HEK293 (cell line): Measurements from ENCODE around the gene ATP13A2.

Experiments used
- CTCF ChIA-PET: fragments of 350-600 bp; formaldehyde crosslinking; extraction: SDS; loops from one replicate; lab custom pipeline; 2021; ENCODE audit warnings: antibody characterized with exemption; lab: Yijun Ruan, JAX
- POLR2A ChIA-PET: fragments of 300-600 bp; formaldehyde crosslinking; extraction: SDS; loops from one replicate; lab custom pipeline; 2020; ENCODE audit warnings: antibody characterized with exemption, inconsistent platforms; lab: Yijun Ruan, JAX
- H3K27ac ChIP-seq: fragments of 200-500 bp; sonication (Bioruptor generic); 2 replicates; pipeline ENCODE4 v1.5.1; 2014; ENCODE audit warnings: low read depth, low read length, control low read depth, inconsistent platforms; ENCODE audit errors: extremely low read depth
- H3K36me3 ChIP-seq, 2 experiments: fragments of 200-500 bp in 1 of 2; sonication (Bioruptor generic) in 1 of 2; 1 replicate in 1 of 2; 2 replicates in 1 of 2; pipeline ENCODE4 v1.5.1; 2014 to 2017; ENCODE audit warnings: inconsistent platforms in 2 of 2, low read length in 2 of 2; ENCODE audit not compliant: control insufficient read depth in 2 of 2, insufficient read depth in 1 of 2
- H3K4me1 ChIP-seq: fragments of 200-500 bp; sonication (Bioruptor generic); 2 replicates; pipeline ENCODE4 v1.5.1; 2014; ENCODE audit warnings: mild to moderate bottlenecking, low read length, inconsistent platforms; ENCODE audit not compliant: control insufficient read depth, insufficient read depth
- H3K4me3 ChIP-seq: 2 replicates; pipeline ENCODE4 v1.5.1; 2011; ENCODE audit warnings: low read depth, mild to moderate bottlenecking, control low read depth, low read length, moderate library complexity
- H3K9me3 ChIP-seq: fragments of 200-500 bp; sonication (Bioruptor generic); 2 replicates; pipeline ENCODE4 v1.5.1; 2014; ENCODE audit warnings: low read depth, low read length, inconsistent platforms; ENCODE audit not compliant: control insufficient read depth, insufficient read depth
- CTCF ChIP-seq: fragments of 450-650 bp; formaldehyde crosslinking; IDR thresholded peaks from 2 replicates; pipeline ENCODE4 v1.5.1; 2016; ENCODE audit warnings: missing biosample characterization, missing genetic modification characterization
- GLIS1 ChIP-seq: fragments of 450-650 bp; formaldehyde crosslinking; IDR thresholded peaks from 2 replicates; pipeline ENCODE4 v1.5.1; 2016; ENCODE audit warnings: missing biosample characterization, missing genetic modification characterization
- GLIS2 ChIP-seq: fragments of 450-650 bp; formaldehyde crosslinking; IDR thresholded peaks from 2 replicates; pipeline ENCODE4 v1.5.1; 2016; ENCODE audit warnings: missing biosample characterization, missing genetic modification characterization
- HIC1 ChIP-seq: fragments of 450-650 bp; formaldehyde crosslinking; IDR thresholded peaks from 2 replicates; pipeline ENCODE4 v1.5.1; 2016; ENCODE audit warnings: missing biosample characterization, missing genetic modification characterization
- HOXD13 ChIP-seq: sonication (generic); formaldehyde crosslinking; IDR thresholded peaks from 2 replicates; pipeline ENCODE4 v1.8.0; 2022; ENCODE audit warnings: missing genetic modification reagents, borderline replicate concordance
- OVOL3 ChIP-seq: fragments of 450-650 bp; formaldehyde crosslinking; IDR thresholded peaks from 2 replicates; pipeline ENCODE4 v1.5.1; 2016; ENCODE audit warnings: missing biosample characterization, missing genetic modification characterization
- SETDB1 ChIP-seq: IDR thresholded peaks from one replicate; pipeline ENCODE4 v1.6.1; 2017; ENCODE audit warnings: mild to moderate bottlenecking, low read length, moderate library complexity, mixed read lengths; ENCODE audit not compliant: insufficient read length
- SP3 ChIP-seq: fragments of 450-650 bp; formaldehyde crosslinking; IDR thresholded peaks from 2 replicates; pipeline ENCODE4 v1.5.1; 2016; ENCODE audit warnings: missing biosample characterization, missing genetic modification characterization
- YY2 ChIP-seq: fragments of 450-650 bp; formaldehyde crosslinking; IDR thresholded peaks from 2 replicates; pipeline ENCODE4 v1.5.1; 2016; ENCODE audit warnings: missing biosample characterization, missing genetic modification characterization
- ZBTB8A ChIP-seq: fragments of 450-650 bp; formaldehyde crosslinking; IDR thresholded peaks from 2 replicates; pipeline ENCODE4 v1.5.1; 2016; ENCODE audit warnings: missing biosample characterization, missing genetic modification characterization
- ZFP3 ChIP-seq: fragments of 450-650 bp; formaldehyde crosslinking; IDR thresholded peaks from 2 replicates; pipeline ENCODE4 v1.5.1; 2016; ENCODE audit warnings: low read depth, missing biosample characterization, missing genetic modification characterization
- ZFP41 ChIP-seq: fragments of 450-650 bp; formaldehyde crosslinking; IDR thresholded peaks from 2 replicates; pipeline ENCODE4 v1.5.1; 2016; ENCODE audit warnings: missing biosample characterization, missing genetic modification characterization, borderline replicate concordance
- ZFP69B ChIP-seq: fragments of 450-650 bp; formaldehyde crosslinking; IDR thresholded peaks from 2 replicates; pipeline ENCODE4 v1.5.1; 2016; ENCODE audit warnings: missing biosample characterization, missing genetic modification characterization
- ZNF16 ChIP-seq: fragments of 450-650 bp; formaldehyde crosslinking; IDR thresholded peaks from 2 replicates; pipeline ENCODE4 v1.5.1; 2016; ENCODE audit warnings: low read depth, missing biosample characterization, missing genetic modification characterization
- ZNF184 ChIP-seq: fragments of 450-650 bp; IDR thresholded peaks from 2 replicates; pipeline ENCODE4 v1.5.1; 2018; ENCODE audit warnings: missing biosample characterization, mild to moderate bottlenecking, missing genetic modification characterization
- ZNF2 ChIP-seq: fragments of 450-650 bp; formaldehyde crosslinking; IDR thresholded peaks from 2 replicates; pipeline ENCODE4 v1.5.1; 2016; ENCODE audit warnings: missing biosample characterization, missing genetic modification characterization
- ZNF248 ChIP-seq: fragments of 450-650 bp; formaldehyde crosslinking; IDR thresholded peaks from 2 replicates; pipeline ENCODE4 v1.5.1; 2017; ENCODE audit warnings: missing biosample characterization, missing genetic modification characterization
- ZNF266 ChIP-seq: fragments of 450-650 bp; formaldehyde crosslinking; IDR thresholded peaks from 2 replicates; pipeline ENCODE4 v1.5.1; 2016; ENCODE audit warnings: missing biosample characterization, missing genetic modification characterization, low read depth
- ZNF292 ChIP-seq: fragments of 450-650 bp; formaldehyde crosslinking; IDR thresholded peaks from 2 replicates; pipeline ENCODE4 v1.5.1; 2016; ENCODE audit warnings: low read depth, missing biosample characterization, missing genetic modification characterization, borderline replicate concordance
- ZNF341 ChIP-seq: fragments of 450-650 bp; formaldehyde crosslinking; IDR thresholded peaks from 2 replicates; pipeline ENCODE4; 2016; ENCODE audit warnings: low read depth, missing biosample characterization, missing genetic modification characterization
- ZNF366 ChIP-seq: fragments of 450-650 bp; formaldehyde crosslinking; conservative IDR thresholded peaks from 2 replicates; pipeline ENCODE4 v1.5.1; 2016; ENCODE audit warnings: missing biosample characterization, missing genetic modification characterization
- ZNF37A ChIP-seq: fragments of 450-650 bp; IDR thresholded peaks from 2 replicates; pipeline ENCODE4 v1.5.1; 2018; ENCODE audit warnings: missing biosample characterization, missing genetic modification characterization
- ZNF48 ChIP-seq: fragments of 450-650 bp; formaldehyde crosslinking; IDR thresholded peaks from 2 replicates; pipeline ENCODE4 v1.5.1; 2016; ENCODE audit warnings: missing biosample characterization, missing genetic modification characterization
- ZNF585B ChIP-seq: fragments of 450-650 bp; formaldehyde crosslinking; IDR thresholded peaks from 2 replicates; pipeline ENCODE4 v1.5.1; 2016; ENCODE audit warnings: missing biosample characterization, missing genetic modification characterization
- ZNF623 ChIP-seq: fragments of 450-650 bp; formaldehyde crosslinking; IDR thresholded peaks from 2 replicates; pipeline ENCODE4 v1.5.1; 2016; ENCODE audit warnings: missing biosample characterization, missing genetic modification characterization
- ZNF624 ChIP-seq: fragments of 450-650 bp; formaldehyde crosslinking; IDR thresholded peaks from 2 replicates; pipeline ENCODE4 v1.5.1; 2017; ENCODE audit warnings: missing biosample characterization, missing genetic modification characterization
- ZNF704 ChIP-seq: fragments of 450-650 bp; formaldehyde crosslinking; IDR thresholded peaks from 2 replicates; pipeline ENCODE4 v1.5.1; 2016; ENCODE audit warnings: missing biosample characterization, missing genetic modification characterization
- ZNF785 ChIP-seq: fragments of 450-650 bp; formaldehyde crosslinking; IDR thresholded peaks from 2 replicates; pipeline ENCODE4 v1.5.1; 2016; ENCODE audit warnings: missing biosample characterization, missing genetic modification characterization
- ZNF830 ChIP-seq: fragments of 450-650 bp; IDR thresholded peaks from 2 replicates; pipeline ENCODE4 v1.5.0; 2018; ENCODE audit warnings: missing biosample characterization, missing genetic modification characterization, low read depth, mild to moderate bottlenecking, moderate library complexity
- ZNF837 ChIP-seq: fragments of 450-650 bp; formaldehyde crosslinking; IDR thresholded peaks from 2 replicates; pipeline ENCODE4 v1.5.1; 2016; ENCODE audit warnings: missing biosample characterization, missing genetic modification characterization
- ZXDB ChIP-seq: fragments of 450-650 bp; formaldehyde crosslinking; IDR thresholded peaks from 2 replicates; pipeline ENCODE4 v1.5.1; 2016; ENCODE audit warnings: missing biosample characterization, missing genetic modification characterization

ATP13A2 gene

GRCh38 chr1:16988210-16988609 is 23.5 kb downstream of the ATP13A2 start:
- H3K4me1 ChIP-seq = no peaks in the 10 kb centered on the region
- no peaks in the 10 kb centered on the region for H3K9me3 ChIP-seq
- POLR2A ChIA-PET = no interaction called here
- H3K36me3 ChIP-seq = peaks cover 0 to 69% of the 10 kb centered on the region in 2 experiments; a peak in 2 of 3 replicates
- H3K27ac ChIP-seq = no peak overlapping the region
- TF ChIP-seq SP3 (no peak), ZNF830 (no peak), ZNF837 (no peak), ZNF266 (tag by site-specific recombination) (no peak), ZNF16 (no peak), ZNF341 (tag by site-specific recombination) (no peak), ZNF623 (no peak), ZNF2 (tag by site-specific recombination) (no peak), ZNF366 (no peak), ZNF292 (tag by site-specific recombination) (no peak), ZNF184 (tag by site-specific recombination) (no peak), HIC1 (tag by site-specific recombination) (no peak), OVOL3 (tag by site-specific recombination) (no peak), ZFP69B (tag by site-specific recombination) (no peak)
- TF ChIP-seq, all 188 proteins: peak for 0
- CTCF ChIA-PET = interaction anchor here (1.7 to 3.5 kb wide), 2 partner anchors 12 to 22 kb away, joined by 13 to 15 read pairs; no protein-coding TSS in a partner anchor
- no peak overlapping the region for H3K4me3 ChIP-seq

GRCh38 chr1:16986962-16987361 is 24.8 kb downstream of the ATP13A2 start:
- POLR2A ChIA-PET = interaction anchor here (1.0 kb wide), 1 partner anchor 9 kb away, joined by 3 read pairs; no protein-coding TSS in a partner anchor
- CTCF ChIA-PET = interaction anchor here (0.6 to 3.5 kb wide), 12 partner anchors 11 to 336 kb away, joined by 3 to 15 read pairs (median 4); no protein-coding TSS in a partner anchor
- Histone ChIP-seq H3K27ac (no peak overlapping the region), H3K4me1 (no peaks in the 10 kb centered on the region), H3K4me3 (no peak overlapping the region), H3K9me3 (no peaks in the 10 kb centered on the region), H3K36me3 (peaks cover 0 to 60% of the 10 kb centered on the region in 2 experiments; a peak in 2 of 3 replicates)
- no peak for TF ChIP-seq GLIS2 (tag by site-specific recombination)
- peak; percentile 50 for TF ChIP-seq CTCF

GRCh38 chr1:16986560-16986959 is 25.2 kb downstream of the ATP13A2 start:
- ChIA-PET CTCF (interaction anchor here (0.6 to 3.5 kb wide), 11 partner anchors 11 to 336 kb away, joined by 3 to 15 read pairs (median 5); no protein-coding TSS in a partner anchor), POLR2A (interaction anchor here (1.0 to 1.7 kb wide), 2 partner anchors 8 to 35 kb away, joined by 3 read pairs; no protein-coding TSS in a partner anchor)
- no peaks in the 10 kb centered on the region for H3K9me3 ChIP-seq
- H3K36me3 ChIP-seq = peaks cover 0 to 56% of the 10 kb centered on the region in 2 experiments; a peak in 2 of 3 replicates
- no peaks in the 10 kb centered on the region for H3K4me1 ChIP-seq
- no peak overlapping the region for H3K4me3 ChIP-seq
- no peak overlapping the region for H3K27ac ChIP-seq
- no peak for TF ChIP-seq ZXDB
- no peak for TF ChIP-seq ZBTB8A (tag by site-specific recombination)
- no peak for TF ChIP-seq HOXD13
- TF ChIP-seq ZNF248 = no peak
- no peak for TF ChIP-seq YY2
- TF ChIP-seq ZNF48 (tag by site-specific recombination) = no peak
- no peak for TF ChIP-seq SETDB1
- no peak for TF ChIP-seq ZNF37A
- no peak for TF ChIP-seq ZNF585B (tag by site-specific recombination)
- TF ChIP-seq ZNF624 = no peak
- TF ChIP-seq ZNF785 (tag by site-specific recombination) = no peak
- no peak for TF ChIP-seq ZFP3 (tag by site-specific recombination)
- TF ChIP-seq ZNF704 (tag by site-specific recombination) = no peak
- no peak for TF ChIP-seq ZFP41 (tag by site-specific recombination)
- no peak for TF ChIP-seq GLIS1 (tag by site-specific recombination)
